HepG2 (cell line): ENCODE data around the gene DNASE2. TPM values are rescaled to one million over a fixed set of nuclear protein-coding genes. Genes with fewer than 3 reads are reported as not detected.
A peak's percentile ranks its signal among the peaks of the same experiment; 100 is the strongest.

Experiments
- AKNA ChIP-seq: sonication (generic); formaldehyde crosslinking; IDR thresholded peaks from 2 replicates; pipeline ENCODE4 v1.4.0; 2020; ENCODE audit warnings: missing genetic modification reagents, borderline replicate concordance
- ARID4A ChIP-seq: sonication (generic); formaldehyde crosslinking; IDR thresholded peaks from 2 replicates; pipeline ENCODE4 v1.5.0; 2020; ENCODE audit warnings: mild to moderate bottlenecking, missing genetic modification reagents, borderline replicate concordance
- CAMTA2 ChIP-seq: sonication (generic); formaldehyde crosslinking; IDR thresholded peaks from 2 replicates; pipeline ENCODE4 v1.4.0; 2020; ENCODE audit warnings: mild to moderate bottlenecking, missing genetic modification reagents, borderline replicate concordance
- FOXO1 ChIP-seq: sonication (generic); formaldehyde crosslinking; IDR thresholded peaks from 2 replicates; pipeline ENCODE4 v1.4.0; 2020; ENCODE audit warnings: missing genetic modification reagents
- JARID2 ChIP-seq: sonication (generic); formaldehyde crosslinking; IDR thresholded peaks from 2 replicates; pipeline ENCODE4 v1.8.1; 2023; ENCODE audit warnings: missing genetic modification reagents, inconsistent platforms; ENCODE audit not compliant: insufficient replicate concordance
- KLF6 ChIP-seq: IDR thresholded peaks from 2 replicates; pipeline ENCODE4 v1.8.0; 2016; ENCODE audit warnings: missing biosample characterization, missing genetic modification reagents
- LBX2 ChIP-seq: sonication (generic); formaldehyde crosslinking; IDR thresholded peaks from 2 replicates; pipeline ENCODE4 v1.5.0; 2020; ENCODE audit warnings: missing genetic modification reagents, mild to moderate bottlenecking, borderline replicate concordance
- MAFG ChIP-seq: sonication (generic); formaldehyde crosslinking; IDR thresholded peaks from 2 replicates; pipeline ENCODE4 v1.5.1; 2020; ENCODE audit warnings: mild to moderate bottlenecking, missing genetic modification reagents
- MXD4 ChIP-seq: IDR thresholded peaks from 2 replicates; pipeline ENCODE4 v1.6.1; 2016; ENCODE audit warnings: mild to moderate bottlenecking, missing biosample characterization, missing genetic modification reagents
- SNRNP70 ChIP-seq: fragments of 200-400 bp; formaldehyde crosslinking; IDR thresholded peaks from 2 replicates; pipeline ENCODE4 v1.6.1; 2017; ENCODE audit warnings: mild to moderate bottlenecking, low read depth, low read length, moderate library complexity
- TOE1 ChIP-seq: sonication (generic); formaldehyde crosslinking; IDR thresholded peaks from 2 replicates; pipeline ENCODE4 v1.4.0; 2020; ENCODE audit warnings: mild to moderate bottlenecking, missing genetic modification reagents
- ZBTB33 ChIP-seq: sonication (generic); formaldehyde crosslinking; IDR thresholded peaks from 2 replicates; pipeline ENCODE4 v1.4.0; 2020; ENCODE audit warnings: missing genetic modification reagents
- ZFY ChIP-seq: sonication (generic); formaldehyde crosslinking; IDR thresholded peaks from 2 replicates; pipeline ENCODE4 v1.4.0; 2020; ENCODE audit warnings: missing genetic modification reagents
- ZNF616 ChIP-seq: sonication (generic); formaldehyde crosslinking; IDR thresholded peaks from 2 replicates; pipeline ENCODE4 v1.5.0; 2020; ENCODE audit warnings: low read depth, mild to moderate bottlenecking, missing genetic modification reagents
- polyA plus RNA-seq, 8 experiments: library from polyadenylated mRNA; depleted of rRNA in 3 of 8; stranded (reverse) in 7 of 8; unstranded in 1 of 8; fragments of >200 nt; fragmentation: Illumina TruSeq in 4 of 8; extraction: Trizol in 4 of 8; gene quantifications; 2 replicates each; pipeline versions ENCODE4 v1.2.1 to v1.2.3, GENCODE V29; 2011 to 2016; ENCODE audit warnings: low read depth in 4 of 8, missing spikeins in 1 of 8, mixed read lengths in 1 of 8; ENCODE audit not compliant: insufficient read depth in 1 of 8
- total RNA-seq, 5 experiments: library from RNA; depleted of rRNA; stranded (reverse); fragments of >200 nt; fragmentation: Illumina TruSeq; extraction: Trizol; gene quantifications; 2 replicates each; pipeline ENCODE4 v1.2.3, GENCODE V29; 2016; ENCODE audit warnings: low read depth in 1 of 5

Gene DNASE2
- total and polyA plus RNA-seq, 2 of the 13 experiments (the other 11 are each of a cell fraction or from before 2014, with no cell fraction given), result 7.5 to 16.2 TPM

GRCh38 chr19:12913011-12913561, 31.8 kb upstream of the DNASE2 start (continued):
- TF ChIP-seq AKNA (CRISPR knock-in tag), result no peak
- no peak for TF ChIP-seq LBX2 (CRISPR knock-in tag)
- TF ChIP-seq ZBTB33, result no peak
- no peak for TF ChIP-seq CAMTA2 (CRISPR knock-in tag)
- TF ChIP-seq FOXO1 (CRISPR knock-in tag), result no peak
- 0 out of 2 replicates have a peak, but pooled peaks have one; percentile 41 for TF ChIP-seq MXD4
- TF ChIP-seq TOE1 (CRISPR knock-in tag), result no peak
- no peak for TF ChIP-seq KLF6 (CRISPR knock-in tag)
- peak; percentile 53 for TF ChIP-seq ZFY (CRISPR knock-in tag)
- TF ChIP-seq ARID4A (CRISPR knock-in tag), result peak; percentile 43; the same call in 1 of the 2 replicates
- no peak for TF ChIP-seq SNRNP70
- TF ChIP-seq MAFG (CRISPR knock-in tag), result no peak
- TF ChIP-seq ZNF616, result no peak
- no peak for TF ChIP-seq JARID2
